HG03039 (cell line): ENCODE data around the gene ARHGAP22.

Source experiments
- ATAC-seq: cut with Tn5 transposase; IDR thresholded peaks from one replicate; pipeline ENCODE4 v1.9.1; 2021; ENCODE audit warnings: mild to moderate bottlenecking, moderate library complexity; ENCODE audit not compliant: unreplicated experiment

Gene ARHGAP22

DNA sequence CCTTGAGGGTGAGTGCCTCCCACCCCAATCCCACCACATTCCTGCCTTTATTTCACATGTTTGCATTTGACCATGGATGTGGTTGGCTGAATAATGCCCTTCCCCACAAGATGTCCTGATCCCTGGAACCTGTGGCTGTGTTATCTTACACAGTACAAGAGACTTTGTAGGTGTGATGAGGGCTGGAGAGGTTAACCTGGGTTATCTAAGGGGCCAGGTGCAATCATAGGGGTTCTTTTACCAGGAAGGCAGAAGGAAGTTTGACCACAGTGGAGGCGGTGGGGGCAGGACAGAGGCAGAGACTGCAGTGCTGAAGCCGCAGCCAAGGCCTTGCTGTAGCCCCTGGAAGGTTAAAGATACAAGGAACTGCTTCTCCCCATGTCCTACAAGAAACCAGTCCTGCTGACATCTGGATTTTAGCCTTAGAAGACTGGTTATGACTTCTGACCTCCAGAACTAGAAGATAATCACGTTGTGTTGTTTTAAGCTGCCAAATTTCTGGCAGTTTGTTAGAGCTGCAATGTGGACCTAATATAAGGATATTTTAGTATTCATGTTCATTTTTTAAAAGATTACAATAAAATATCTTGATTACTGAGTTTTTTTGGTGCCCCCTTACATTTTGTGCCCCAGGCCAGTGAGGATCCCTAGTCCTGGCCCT is 136.6 kb downstream of the ARHGAP22 start:
- no peak for ATAC-seq

DNA sequence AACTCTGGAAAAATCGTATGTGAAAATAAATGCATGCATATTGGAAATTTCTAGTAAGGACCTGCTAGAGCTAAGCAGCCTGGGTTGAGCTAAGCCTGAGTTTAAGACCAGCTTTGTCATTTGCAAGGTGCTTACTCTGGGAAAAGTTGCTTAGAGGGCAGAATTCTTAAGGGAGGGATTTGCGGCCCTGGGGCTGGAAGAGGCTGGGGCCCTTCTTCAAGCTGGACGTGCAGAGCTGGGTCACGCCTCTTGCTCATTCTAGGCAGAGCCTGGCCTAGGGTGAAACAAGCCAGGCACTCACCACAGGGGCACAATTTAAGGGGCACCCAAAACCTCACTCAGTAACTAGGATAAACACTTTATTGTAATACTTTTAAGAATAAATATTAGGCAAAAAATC is 137.2 kb downstream of the ARHGAP22 start:
- no peak for ATAC-seq

DNA sequence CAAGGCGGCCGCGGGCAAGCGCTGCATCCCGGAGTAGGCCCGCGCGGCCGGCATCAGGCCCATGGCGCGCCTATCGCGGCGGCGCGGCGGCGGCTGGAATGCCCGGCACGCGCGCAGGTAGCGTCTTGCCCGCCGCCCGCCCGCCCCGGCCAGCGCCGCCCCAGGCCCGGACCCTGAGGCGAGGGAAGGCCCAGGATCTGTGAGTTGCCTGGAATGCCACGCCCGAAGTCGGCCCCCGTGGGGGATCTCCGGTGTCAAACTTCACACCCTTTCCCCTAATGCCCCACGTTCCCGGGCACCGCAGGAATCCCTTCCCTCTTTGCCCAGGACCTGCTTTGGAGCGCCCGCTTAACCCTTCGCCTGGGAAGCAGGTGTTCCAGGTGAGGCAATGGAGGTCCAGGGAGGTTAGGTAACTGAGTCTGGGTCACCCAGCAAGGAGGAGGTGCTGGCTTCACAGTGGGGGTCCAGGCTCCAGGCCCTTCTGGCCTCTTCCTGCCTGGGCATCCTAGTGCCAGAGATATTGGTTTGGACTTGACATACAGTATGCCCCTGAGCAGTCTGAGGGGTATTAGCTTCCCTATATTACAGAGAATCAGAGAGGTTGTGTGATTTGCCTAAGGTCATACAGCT is 138.1 kb downstream of the ARHGAP22 start:
- ATAC-seq: no peak

DNA sequence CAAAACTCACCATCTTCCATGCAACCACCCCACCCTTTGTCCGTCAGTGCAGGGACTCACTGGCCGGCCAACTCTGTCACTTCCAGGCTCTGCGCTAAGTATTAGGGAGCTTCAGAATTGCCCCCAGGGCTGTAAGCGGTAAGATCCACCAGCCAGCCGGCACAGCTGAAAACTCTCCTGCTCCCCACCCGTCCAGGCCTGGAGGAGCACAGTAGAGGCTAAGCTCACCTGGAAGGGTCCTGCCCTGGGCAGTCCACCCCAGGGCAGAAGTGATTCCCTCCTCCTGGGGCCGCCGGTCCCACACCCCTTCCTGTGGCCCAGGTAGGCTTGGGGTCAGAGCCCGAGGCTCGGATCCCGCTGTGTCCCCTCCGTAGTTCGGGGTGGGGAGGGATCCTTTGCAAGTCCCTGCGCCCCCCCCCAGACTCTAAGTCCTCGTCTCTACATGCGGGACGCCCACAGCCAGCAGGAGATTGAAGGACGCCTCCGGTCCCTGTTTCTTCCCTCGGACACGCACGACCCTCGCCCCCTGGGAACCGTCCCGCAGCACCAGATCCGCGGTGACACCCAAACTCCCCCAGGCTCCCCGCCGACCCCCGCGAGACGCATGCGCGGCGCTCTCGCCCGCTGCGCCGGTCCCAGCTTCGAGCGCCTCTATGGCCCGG is 138.9 kb downstream of the ARHGAP22 start:
- ATAC-seq: no peak

DNA sequence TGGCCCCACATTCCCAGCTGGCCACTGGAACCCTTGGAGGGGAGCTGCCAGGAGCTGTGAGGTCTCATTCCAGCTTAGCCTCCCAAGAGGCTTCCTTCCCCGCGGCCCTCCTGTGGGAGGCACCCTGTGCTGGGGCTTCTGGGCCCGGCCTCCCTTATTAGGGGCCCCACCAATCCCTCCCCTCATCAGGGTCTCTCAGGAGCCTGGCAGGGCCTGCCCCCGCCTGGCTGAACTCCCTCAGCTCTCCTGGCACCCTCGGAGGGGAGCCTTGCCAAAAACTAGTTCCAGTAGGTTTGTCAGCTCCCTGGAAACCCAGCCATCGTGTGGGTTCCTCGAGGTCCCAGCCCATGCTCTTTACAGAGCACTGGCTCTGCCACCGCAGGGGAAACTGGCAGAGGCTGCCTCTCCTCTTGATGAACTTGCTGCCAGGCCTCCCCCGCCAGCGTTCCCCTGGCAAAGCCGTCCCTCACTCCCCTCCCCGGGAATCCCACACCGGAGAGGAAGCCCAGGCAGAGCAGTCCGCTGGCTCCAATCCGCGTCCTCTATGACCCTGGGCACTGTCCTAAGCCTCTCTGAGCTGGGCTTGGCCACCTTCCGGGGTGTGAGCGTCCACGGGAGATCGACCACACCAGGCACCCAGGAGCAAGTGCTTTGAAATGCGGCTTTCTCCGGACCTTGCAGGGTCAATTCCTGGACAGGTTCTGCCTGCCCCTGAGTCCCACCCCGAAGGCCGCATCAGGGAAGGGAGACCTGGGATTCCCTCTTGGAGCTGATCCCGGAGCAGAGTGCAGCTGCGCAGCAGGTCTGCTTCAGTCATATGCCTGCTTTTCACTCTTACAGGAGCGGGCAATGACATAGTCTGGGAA is 139.8 kb downstream of the ARHGAP22 start:
- no peak for ATAC-seq

DNA sequence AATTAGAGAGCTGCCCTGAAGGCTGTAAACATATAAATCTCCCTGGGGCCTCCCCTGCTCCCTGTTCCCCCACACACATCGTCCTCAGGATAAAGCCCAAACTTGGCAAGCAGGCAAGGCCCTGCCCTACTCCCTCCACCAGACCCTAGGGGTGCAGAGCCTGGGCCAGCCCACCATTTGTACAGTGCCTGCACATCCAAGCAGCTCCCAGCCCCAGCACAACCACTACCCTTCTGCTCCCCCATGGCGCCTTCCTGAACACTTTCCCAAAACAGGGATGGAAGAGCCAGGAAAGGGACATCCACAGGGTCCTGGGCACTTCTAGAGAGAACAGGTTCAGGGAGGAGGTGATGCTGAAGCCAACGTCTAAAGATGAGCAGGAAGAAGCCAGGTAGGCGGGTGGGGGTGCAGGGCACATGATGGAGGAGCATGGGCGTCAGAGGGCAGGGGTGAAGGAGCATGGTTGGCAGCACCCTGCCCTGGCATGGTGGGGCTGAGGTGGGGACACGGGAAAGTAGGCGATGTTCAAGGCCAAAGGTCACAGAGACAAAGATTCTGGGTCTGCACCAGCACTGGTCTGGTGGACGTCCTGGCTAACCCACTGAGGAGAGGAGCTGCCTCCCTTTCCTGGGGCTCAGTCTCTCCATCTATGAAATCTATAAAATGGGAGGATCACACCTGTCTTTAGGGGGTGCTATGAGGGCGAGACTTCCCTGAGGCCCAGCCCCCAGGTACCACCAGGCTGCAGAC is 140.6 kb downstream of the ARHGAP22 start:
- ATAC-seq: no peak

DNA sequence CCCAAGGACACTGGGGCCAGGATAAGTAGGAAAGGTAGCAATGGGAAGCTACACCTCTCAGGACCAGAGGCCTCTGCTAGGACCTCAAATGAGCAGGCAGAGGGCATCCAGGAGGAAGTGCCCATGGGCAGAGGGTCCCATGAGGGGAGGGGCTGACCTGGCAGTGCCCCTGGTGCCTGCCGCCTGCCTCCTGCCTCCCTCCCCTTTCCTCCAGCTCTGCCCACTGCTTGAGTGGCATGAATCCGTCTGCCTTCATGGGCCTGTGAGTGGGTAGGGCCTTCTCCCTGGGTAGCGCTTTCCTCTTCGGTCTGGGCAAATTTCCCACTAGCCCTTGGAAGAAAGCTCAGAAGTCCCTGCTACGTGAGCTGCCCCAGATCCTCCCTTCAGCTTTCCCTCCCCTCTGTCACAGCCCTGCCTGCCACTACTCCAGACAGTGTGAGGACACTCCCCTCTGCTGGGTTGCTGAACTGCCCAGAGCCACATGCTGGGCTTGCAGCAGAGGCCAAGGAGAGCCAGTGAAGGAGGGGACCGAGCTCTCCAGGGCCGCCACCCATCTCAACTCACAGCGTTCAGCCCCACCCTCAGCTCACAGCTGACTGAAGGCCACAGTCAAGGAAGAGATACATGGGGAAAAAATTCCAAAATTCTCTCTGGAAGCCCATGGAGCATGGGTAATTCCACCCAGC is 141.4 kb downstream of the ARHGAP22 start:
- no peak for ATAC-seq

DNA sequence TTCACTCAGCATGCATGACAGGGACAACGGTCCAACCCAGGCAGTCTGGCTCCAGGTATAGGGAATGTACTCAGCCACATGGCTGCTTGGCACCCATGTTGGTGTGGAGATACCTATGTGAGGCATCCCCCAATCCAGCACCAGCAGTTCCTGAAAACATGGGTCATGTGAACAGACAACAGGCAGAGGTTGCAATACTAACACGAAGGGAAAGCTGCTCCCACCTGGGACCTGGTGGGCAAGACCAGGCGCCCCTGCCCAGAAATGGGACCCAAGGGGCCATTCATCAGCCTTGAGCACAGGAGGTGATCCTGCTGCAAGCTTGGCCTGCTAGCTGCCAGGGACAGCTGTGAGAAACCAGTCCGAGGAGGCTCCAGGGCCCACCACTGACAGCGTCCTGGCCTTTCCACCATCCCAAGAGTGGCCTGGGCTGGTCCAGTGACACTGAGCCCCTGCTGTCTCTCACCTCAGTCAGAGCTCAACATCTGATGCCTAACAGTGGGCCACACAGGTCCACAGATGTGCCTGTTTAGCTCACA is 142.3 kb downstream of the ARHGAP22 start:
- ATAC-seq: no peak

DNA sequence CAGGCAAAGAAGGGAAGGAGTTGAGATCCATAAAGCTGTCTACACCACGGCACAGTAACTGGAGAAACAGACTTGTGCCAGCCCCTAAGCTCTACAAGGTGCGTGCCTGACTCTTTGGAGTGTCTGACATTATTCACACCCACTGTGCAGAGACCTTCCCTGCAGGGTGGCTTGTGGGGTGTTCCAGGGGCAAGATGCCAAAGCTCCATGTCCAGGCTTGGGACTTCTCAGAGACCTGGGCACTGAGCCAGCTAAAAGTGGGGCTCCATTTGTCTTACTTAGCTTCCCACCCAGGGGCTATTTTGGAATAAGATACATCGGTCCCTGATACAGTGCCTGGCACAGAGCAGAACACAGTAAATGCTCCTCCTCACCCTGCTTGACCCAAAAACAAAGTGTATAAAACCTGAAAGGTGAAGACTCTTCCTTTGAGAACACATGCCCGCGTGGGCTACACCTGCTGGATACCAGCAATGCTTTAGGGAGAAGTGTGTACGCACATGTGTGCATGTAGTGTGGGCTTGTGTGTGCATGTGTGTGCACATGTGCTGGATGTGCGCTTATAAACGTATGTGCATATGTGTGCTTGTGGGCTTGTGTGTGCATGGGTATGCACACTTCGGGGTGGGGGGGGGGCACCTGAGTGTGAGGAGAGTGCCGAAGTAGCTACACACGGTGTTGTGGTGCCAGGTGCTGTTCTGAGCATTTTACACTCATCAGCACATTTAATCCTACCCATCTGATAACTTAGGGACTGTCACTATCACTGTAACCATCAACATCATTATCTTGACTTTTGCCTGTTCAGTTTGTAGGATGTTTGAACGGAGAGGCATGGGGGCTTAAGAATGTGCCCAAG is 143.0 kb downstream of the ARHGAP22 start:
- no peak for ATAC-seq

DNA sequence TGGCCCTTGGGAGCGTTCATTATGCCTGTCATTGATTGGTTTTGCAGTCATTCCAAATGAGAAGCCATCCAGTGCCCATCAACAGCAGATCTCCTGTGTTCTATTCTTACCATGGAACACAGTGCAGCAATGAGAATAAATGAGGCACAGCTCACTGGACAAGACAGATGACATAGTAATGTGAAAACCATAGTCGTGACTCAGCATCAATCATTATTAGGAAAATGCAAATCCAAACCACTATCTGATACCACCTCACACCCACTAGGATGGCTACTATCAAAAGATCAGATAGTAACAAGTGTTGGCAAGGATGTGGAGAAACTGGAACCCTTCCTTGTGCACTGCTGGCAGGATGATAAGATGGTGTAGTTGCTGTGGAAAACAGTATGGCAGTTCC is 144.7 kb downstream of the ARHGAP22 start:
- ATAC-seq: no peak

DNA sequence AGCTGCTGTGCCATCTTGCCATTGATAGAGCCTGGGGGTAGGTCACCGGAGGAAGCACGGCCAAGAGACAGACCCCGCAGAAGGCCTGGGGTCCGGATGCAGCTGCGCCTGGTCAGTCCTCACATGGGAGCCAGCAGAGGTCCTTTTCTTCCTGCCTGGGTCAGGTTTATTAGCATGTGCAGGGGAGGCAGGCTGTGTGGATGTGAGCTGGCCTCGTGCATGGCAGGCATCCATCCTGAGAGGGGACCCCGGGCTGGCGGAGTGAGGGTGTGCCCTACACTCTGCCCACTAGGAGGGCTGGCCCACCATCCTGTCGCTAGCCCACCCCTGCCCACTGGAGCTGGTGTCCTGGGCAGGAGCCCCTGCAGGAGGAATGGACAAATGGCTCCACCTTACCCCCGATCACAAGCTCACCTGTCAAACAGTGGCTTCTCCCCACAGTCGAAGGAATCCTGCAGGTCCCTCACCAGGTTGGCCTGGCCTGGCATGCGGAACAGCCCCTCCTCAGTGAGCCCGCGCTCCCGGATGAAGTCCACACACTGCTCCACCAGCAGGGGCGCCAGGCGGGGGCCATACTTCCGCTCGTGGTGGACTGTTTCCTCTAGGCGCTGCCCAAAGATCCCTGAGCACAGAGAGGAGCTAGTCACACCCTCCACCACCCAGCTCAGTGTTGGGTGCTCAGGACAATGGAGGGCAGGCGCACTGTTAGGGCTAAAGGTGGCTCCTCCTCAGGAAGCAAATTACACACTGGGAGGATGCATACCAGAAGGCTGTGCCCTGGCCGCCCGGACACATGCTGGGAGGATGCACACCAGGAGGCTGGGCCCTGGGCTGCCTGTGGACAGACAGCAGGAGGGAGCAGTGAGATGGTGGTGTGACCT is 145.4 kb downstream of the ARHGAP22 start:
- ATAC-seq: no peak

DNA sequence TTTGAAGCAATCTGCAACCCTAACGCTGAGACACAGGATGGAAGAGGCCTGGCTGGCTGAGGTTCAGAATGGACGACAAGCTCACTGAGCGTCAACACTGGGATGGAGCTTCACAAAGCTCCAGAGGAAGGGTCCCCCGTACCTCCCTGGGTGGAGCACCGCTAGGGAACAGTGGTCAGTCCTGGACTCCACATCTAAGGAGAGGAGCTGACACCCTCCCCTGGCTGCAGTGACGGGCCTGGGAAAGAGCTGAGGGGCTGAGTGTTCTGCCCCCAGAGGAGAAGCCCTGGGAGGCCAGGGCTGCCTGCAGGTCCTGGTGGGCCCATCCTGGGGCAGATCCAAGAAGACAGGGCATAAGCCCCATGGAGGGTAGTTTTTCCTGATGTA is 146.2 kb downstream of the ARHGAP22 start:
- no peak for ATAC-seq

DNA sequence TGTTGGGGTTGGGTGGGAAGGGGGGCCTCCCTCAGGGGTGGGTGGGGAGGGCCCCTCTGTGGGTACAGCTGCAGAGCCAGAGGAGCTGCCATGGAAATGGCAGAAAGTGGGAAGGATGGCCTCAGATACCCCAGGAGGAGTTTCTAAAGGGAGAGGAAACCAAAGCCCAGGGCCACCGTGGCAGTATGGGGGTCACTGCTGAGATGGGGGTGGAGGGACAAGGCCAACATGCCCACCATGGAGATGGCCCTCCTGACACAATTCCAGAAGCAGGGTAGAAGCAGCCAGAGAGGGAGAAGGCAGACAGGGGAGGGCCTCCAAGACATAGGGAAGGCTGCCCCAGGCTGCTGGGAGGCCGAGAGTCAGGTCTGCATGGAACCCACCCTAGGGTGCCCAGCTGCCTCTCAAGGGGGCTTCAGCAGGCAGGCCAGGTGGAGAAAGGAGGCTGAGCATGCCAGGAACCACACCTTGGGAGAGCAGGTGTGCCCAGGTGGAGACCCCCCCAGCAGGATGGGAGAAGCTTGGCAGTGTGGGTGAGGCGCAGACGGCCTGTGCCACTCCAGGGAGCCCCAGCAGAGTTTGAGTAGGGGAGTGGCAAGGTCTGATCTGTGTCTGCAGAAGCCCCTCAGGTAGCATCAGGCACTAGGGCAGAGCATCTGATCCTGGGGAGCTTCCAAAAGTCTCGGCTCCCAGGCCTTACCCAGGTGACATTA is 146.8 kb downstream of the ARHGAP22 start:
- no peak for ATAC-seq

DNA sequence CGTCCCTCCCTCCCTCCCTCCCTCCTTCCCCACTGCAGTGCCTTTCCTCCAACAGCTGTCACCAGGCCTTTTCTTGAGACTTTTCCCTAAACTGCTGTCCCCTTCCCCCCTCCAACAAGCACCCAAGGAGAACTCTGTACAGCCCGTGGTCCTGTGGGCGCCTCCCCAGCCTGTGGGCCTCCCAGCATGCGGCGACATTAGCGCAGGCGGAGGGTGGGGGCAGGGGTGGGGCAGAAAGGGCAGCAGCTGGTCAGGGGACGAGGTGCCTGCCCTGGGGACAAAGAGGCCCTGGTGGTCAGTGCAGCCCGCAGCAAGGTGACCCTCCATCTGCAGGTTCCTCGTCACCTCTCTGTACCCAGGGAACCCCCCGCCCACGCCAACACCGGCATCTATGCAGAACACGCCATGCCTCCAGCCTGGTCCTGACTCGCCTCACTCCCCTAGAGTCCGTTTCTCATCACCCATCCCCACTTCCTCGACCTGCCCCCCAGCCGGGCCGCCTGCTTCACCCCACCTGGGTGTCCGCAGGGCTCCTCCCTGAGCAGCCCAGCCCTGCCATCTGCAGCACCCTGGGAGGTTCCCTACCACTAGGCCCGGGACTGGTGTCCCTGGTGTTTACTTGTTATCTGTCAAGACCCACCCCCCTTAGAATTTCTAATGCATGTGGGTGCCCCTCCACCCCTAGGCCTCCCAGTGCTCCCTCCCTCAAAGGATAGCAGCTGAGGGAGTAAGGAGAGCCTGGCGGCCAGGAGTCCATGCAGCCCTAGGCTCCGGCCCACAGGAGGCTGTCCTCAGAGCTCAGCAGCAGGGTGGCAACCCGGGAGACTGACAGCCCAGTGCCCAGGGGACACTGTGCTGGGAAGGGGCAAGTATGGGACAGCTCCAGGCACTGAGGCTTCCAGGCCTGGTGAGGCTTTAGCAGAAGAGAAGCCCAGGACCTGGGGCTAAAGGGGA is 147.8 kb downstream of the ARHGAP22 start:
- ATAC-seq: no peak

DNA sequence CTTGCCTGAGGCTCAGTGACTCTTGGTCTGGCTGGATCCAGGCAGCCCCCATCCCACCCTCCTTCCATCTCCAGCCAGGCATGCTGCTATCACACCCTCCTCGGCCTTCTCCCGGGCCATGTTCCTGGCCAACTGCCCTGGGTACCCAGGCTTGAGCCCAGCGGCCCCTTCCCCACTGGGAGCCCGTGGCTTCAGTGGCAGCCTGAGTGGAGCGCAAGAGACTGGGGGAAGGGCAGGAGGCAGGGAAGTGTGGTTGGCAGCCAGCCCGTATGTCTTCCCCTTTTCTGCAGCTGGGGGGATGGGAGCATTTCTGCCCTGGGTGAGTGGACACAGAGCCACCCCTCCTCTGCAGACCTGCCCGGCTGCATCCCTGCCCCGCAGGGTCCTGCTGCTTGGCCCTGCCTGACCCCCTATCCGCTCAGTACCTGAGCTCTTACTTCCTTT is 148.5 kb downstream of the ARHGAP22 start:
- no peak for ATAC-seq
